Sigmoid colon (tissue), 4 donors: ENCODE data around the gene CNRIP1.

Source experiments
- POLR2AphosphoS5 ChIP-seq, 4 donors: sonication (generic); formaldehyde crosslinking; IDR thresholded peaks; one replicate each; pipeline ENCODE4 v1.6.1; 2017; ENCODE audit warnings: antibody characterized with exemption in 4 of 4
- TF ChIP-seq, protein P1 (sequence below), 4 experiments: fragments of 450-650 bp in 3 of 4; fragments of 200-600 bp in 1 of 4; IDR thresholded peaks; one replicate each; pipeline ENCODE4 v1.5.1; 2016 to 2019; ENCODE audit warnings: antibody characterized with exemption in 4 of 4, mild to moderate bottlenecking in 3 of 4, moderate library complexity in 2 of 4

DNA sequence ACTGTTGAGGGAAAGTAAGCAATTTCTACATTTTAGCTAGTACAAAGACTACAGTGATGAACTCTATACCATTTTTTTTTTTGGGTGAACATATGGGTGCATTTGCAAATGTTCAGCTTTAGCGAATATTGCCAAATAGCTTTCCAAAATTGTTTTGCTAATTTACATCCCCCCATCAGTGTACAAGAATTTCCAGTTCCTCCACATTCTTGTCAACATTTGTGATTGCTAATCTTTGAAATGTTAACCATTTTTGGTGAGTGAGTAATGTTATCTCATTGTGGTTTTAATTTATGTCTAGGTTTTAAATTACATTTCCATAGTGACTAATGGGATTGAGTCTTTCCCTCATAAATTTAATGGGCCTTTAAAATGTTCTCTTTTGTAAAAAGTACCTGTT is 16.4 kb upstream of the CNRIP1 start:
- TF ChIP-seq, protein P1, sequence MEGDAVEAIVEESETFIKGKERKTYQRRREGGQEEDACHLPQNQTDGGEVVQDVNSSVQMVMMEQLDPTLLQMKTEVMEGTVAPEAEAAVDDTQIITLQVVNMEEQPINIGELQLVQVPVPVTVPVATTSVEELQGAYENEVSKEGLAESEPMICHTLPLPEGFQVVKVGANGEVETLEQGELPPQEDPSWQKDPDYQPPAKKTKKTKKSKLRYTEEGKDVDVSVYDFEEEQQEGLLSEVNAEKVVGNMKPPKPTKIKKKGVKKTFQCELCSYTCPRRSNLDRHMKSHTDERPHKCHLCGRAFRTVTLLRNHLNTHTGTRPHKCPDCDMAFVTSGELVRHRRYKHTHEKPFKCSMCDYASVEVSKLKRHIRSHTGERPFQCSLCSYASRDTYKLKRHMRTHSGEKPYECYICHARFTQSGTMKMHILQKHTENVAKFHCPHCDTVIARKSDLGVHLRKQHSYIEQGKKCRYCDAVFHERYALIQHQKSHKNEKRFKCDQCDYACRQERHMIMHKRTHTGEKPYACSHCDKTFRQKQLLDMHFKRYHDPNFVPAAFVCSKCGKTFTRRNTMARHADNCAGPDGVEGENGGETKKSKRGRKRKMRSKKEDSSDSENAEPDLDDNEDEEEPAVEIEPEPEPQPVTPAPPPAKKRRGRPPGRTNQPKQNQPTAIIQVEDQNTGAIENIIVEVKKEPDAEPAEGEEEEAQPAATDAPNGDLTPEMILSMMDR (IDR thresholded peaks at IDR 0.05) = no peak
- no peak for TF ChIP-seq POLR2AphosphoS5 (IDR thresholded peaks at IDR 0.05)
